HL-60 (cell line): ENCODE data around the gene ATP2A2.

Experiments
- CTCF ChIP-seq: IDR thresholded peaks from one replicate; pipeline ENCODE4 v1.5.1; 2011; ENCODE audit warnings: low read length, control low read depth, inconsistent platforms; ENCODE audit not compliant: insufficient read depth
- GABPA ChIP-seq: IDR thresholded peaks from 2 replicates; pipeline ENCODE4 v1.6.1; 2012; ENCODE audit warnings: low read depth
- POLR2AphosphoS5 ChIP-seq: IDR thresholded peaks from 2 replicates; pipeline ENCODE4 v1.6.1; 2012; ENCODE audit warnings: low read depth
- REST ChIP-seq: IDR thresholded peaks from 2 replicates; pipeline ENCODE4 v1.6.1; 2012; ENCODE audit warnings: low read depth; ENCODE audit not compliant: insufficient replicate concordance
- SPI1 ChIP-seq: IDR thresholded peaks from 2 replicates; pipeline ENCODE4 v1.6.1; 2012; ENCODE audit warnings: low read depth, mild to moderate bottlenecking, borderline replicate concordance

- no peak for TF ChIP-seq CTCF
- TF ChIP-seq REST: no peak
- no peak for TF ChIP-seq POLR2AphosphoS5
- no peak for TF ChIP-seq GABPA
- no peak for TF ChIP-seq SPI1
Observed at GRCh38 chr12:110269622-110270124, 11.4 kb upstream of the ATP2A2 start.
